H9 (cell line): ENCODE results near the gene BCAT1. TPM values are rescaled to one million over a fixed set of nuclear protein-coding genes. Genes with fewer than 3 reads are reported as not detected.

ENCODE experiments used
- DNase-seq: peaks from one replicate; pipeline ENCODE4 v3.0.0-alpha.2; 2017
- H2AFZ ChIP-seq: one replicate; pipeline ENCODE4 v1.6.1; 2013; ENCODE audit warnings: mild to moderate bottlenecking, low read length, control low read depth, moderate library complexity
- H2AK5ac ChIP-seq: 2 replicates; pipeline ENCODE4 v1.6.1; 2013; ENCODE audit warnings: low read length, control low read depth, mixed read lengths; ENCODE audit not compliant: insufficient read length
- H2BK120ac ChIP-seq: one replicate; pipeline ENCODE4 v1.6.1; 2013; ENCODE audit warnings: low read depth, mild to moderate bottlenecking, low read length, control low read depth, inconsistent platforms; ENCODE audit not compliant: poor library complexity, severe bottlenecking
- H2BK12ac ChIP-seq: 2 replicates; pipeline ENCODE4 v1.6.1; 2013; ENCODE audit warnings: low read length, control low read depth, mixed read lengths, low read depth; ENCODE audit not compliant: insufficient read length
- H2BK15ac ChIP-seq: 2 replicates; pipeline ENCODE4 v1.6.1; 2013; ENCODE audit warnings: low read depth, low read length, control low read depth
- H2BK20ac ChIP-seq: one replicate; pipeline ENCODE4 v1.6.1; 2013; ENCODE audit warnings: low read depth, mild to moderate bottlenecking, low read length, control low read depth, inconsistent platforms; ENCODE audit not compliant: poor library complexity, severe bottlenecking
- H2BK5ac ChIP-seq: 2 replicates; pipeline ENCODE4 v1.6.1; 2013; ENCODE audit warnings: low read length, control low read depth, mixed read lengths; ENCODE audit not compliant: insufficient read length
- H3K14ac ChIP-seq: 2 replicates; pipeline ENCODE4 v1.6.1; 2013; ENCODE audit warnings: low read length, control low read depth; ENCODE audit not compliant: insufficient read depth
- H3K18ac ChIP-seq: 2 replicates; pipeline ENCODE4 v1.6.1; 2013; ENCODE audit warnings: low read depth, mild to moderate bottlenecking, mixed read lengths, low read length, control low read depth; ENCODE audit not compliant: insufficient read length
- H3K23ac ChIP-seq: 2 replicates; pipeline ENCODE4 v1.6.1; 2013; ENCODE audit warnings: low read length, control low read depth, mixed read lengths, low read depth; ENCODE audit not compliant: insufficient read length
- H3K23me2 ChIP-seq: 2 replicates; pipeline ENCODE4 v1.6.1; 2013; ENCODE audit warnings: low read depth, mild to moderate bottlenecking, mixed read lengths, low read length, control low read depth; ENCODE audit not compliant: insufficient read length, poor library complexity, severe bottlenecking
- H3K27ac ChIP-seq: 2 replicates; pipeline ENCODE4 v1.5.1; 2013; ENCODE audit warnings: low read length, control low read depth, mixed read lengths, low read depth; ENCODE audit not compliant: insufficient read length
- H3K27me3 ChIP-seq: 2 replicates; pipeline ENCODE4 v1.6.1; 2013; ENCODE audit warnings: low read length, control low read depth, inconsistent platforms; ENCODE audit not compliant: insufficient read depth
- H3K4ac ChIP-seq: 2 replicates; pipeline ENCODE4 v1.6.1; 2013; ENCODE audit warnings: low read depth, mild to moderate bottlenecking, control low read depth, inconsistent platforms, low read length, moderate library complexity
- H3K4me1 ChIP-seq: 2 replicates; pipeline ENCODE4 v1.6.1; 2013; ENCODE audit warnings: low read length, control low read depth, inconsistent platforms; ENCODE audit not compliant: insufficient read depth
- H3K4me2 ChIP-seq: 2 replicates; pipeline ENCODE4 v1.6.1; 2013; ENCODE audit warnings: low read length, control low read depth, mixed read lengths; ENCODE audit not compliant: insufficient read length, insufficient read depth
- H3K56ac ChIP-seq: 2 replicates; pipeline ENCODE4 v1.6.1; 2013; ENCODE audit warnings: low read depth, mild to moderate bottlenecking, mixed read lengths, low read length, control low read depth; ENCODE audit not compliant: insufficient read length
- H3K79me1 ChIP-seq: 2 replicates; pipeline ENCODE4 v1.6.1; 2013; ENCODE audit warnings: low read depth, mild to moderate bottlenecking, moderate library complexity, low read length, control low read depth, inconsistent platforms; ENCODE audit not compliant: insufficient read depth, poor library complexity, severe bottlenecking
- H3K79me2 ChIP-seq: 2 replicates; pipeline ENCODE4 v1.6.1; 2013; ENCODE audit warnings: low read length, control low read depth, inconsistent platforms; ENCODE audit not compliant: insufficient read depth
- H3K9ac ChIP-seq: 2 replicates; pipeline ENCODE4 v1.6.1; 2013; ENCODE audit warnings: low read length, control low read depth, mixed read lengths; ENCODE audit not compliant: insufficient read length; ENCODE audit errors: extremely low read depth
- H3K9me3 ChIP-seq: one replicate; pipeline ENCODE4 v1.6.1; 2013; ENCODE audit warnings: low read depth, low read length, inconsistent platforms; ENCODE audit not compliant: control insufficient read depth
- H3T11ph ChIP-seq: one replicate; pipeline ENCODE4 v1.6.1; 2013; ENCODE audit warnings: mild to moderate bottlenecking, low read length, control low read depth, inconsistent platforms
- H4K20me1 ChIP-seq: one replicate; pipeline ENCODE4 v1.6.1; 2013; ENCODE audit not compliant: control insufficient read depth, insufficient read length, insufficient read depth
- H4K5ac ChIP-seq: 2 replicates; pipeline ENCODE4 v1.6.1; 2013; ENCODE audit warnings: low read depth, mild to moderate bottlenecking, mixed read lengths, low read length, control low read depth; ENCODE audit not compliant: insufficient read length
- H4K8ac ChIP-seq: replicated peaks from 2 replicates; pipeline ENCODE4 v1.6.1; 2013; ENCODE audit warnings: low read length, control low read depth, mixed read lengths, low read depth; ENCODE audit not compliant: insufficient read length
- H4K91ac ChIP-seq: 2 replicates; pipeline ENCODE4 v1.6.1; 2013; ENCODE audit warnings: low read depth, mild to moderate bottlenecking, moderate library complexity, mixed read lengths, low read length, control low read depth; ENCODE audit not compliant: insufficient read length
- H3K27ac Mint-ChIP-seq, 3 experiments: 2 replicates in 2 of 3; 3 replicates in 1 of 3; pipeline ENCODE4 v1.8.0; 2020 to 2021; ENCODE audit warnings: mixed read lengths in 3 of 3, mild to moderate bottlenecking in 1 of 3, moderate library complexity in 1 of 3
- H3K27me3 Mint-ChIP-seq: 2 replicates; pipeline ENCODE4 v1.8.0; 2021; ENCODE audit warnings: low read depth, mild to moderate bottlenecking, moderate library complexity, mixed read lengths
- H3K36me3 Mint-ChIP-seq, 3 experiments: 2 replicates in 2 of 3; 3 replicates in 1 of 3; pipeline ENCODE4 v1.8.0; 2020 to 2021; ENCODE audit warnings: low read depth in 3 of 3, mixed read lengths in 3 of 3; ENCODE audit not compliant: insufficient read depth in 1 of 3
- H3K4me1 Mint-ChIP-seq, 2 experiments: 2 replicates each; pipeline ENCODE4 v1.8.0; 2020; ENCODE audit warnings: mixed read lengths in 2 of 2
- H3K4me3 Mint-ChIP-seq, 2 experiments: 2 replicates in 1 of 2; 3 replicates in 1 of 2; pipeline ENCODE4 v1.8.0; 2020 to 2021; ENCODE audit warnings: mild to moderate bottlenecking in 2 of 2, mixed read lengths in 2 of 2, moderate library complexity in 1 of 2
- H3K9me3 Mint-ChIP-seq, 2 experiments: 2 replicates in 1 of 2; 3 replicates in 1 of 2; pipeline ENCODE4 v1.8.0; 2020; ENCODE audit warnings: mild to moderate bottlenecking in 2 of 2, mixed read lengths in 2 of 2, moderate library complexity in 1 of 2
- CTCF ChIP-seq: fragments of 200-600 bp; sonication (generic); conservative IDR thresholded peaks from 3 replicates; pipeline ENCODE4 v1.8.0; 2021; ENCODE audit warnings: antibody characterized with exemption, mild to moderate bottlenecking
- WGBS: extraction: QIAGEN DNeasy Blood & Tissue Kit; methylation state at CpG from one replicate; pipeline ENCODE4 v1.1.7; 2013; ENCODE audit warnings: missing lambda C conversion rate, low lambda C conversion rate, mixed read lengths; ENCODE audit not compliant: insufficient read length; ENCODE audit errors: extremely low coverage; 5-methylcytosine and 5-hydroxymethylcytosine counted together
- total RNA-seq: library from RNA; stranded (reverse); gene quantifications from 2 replicates; pipeline ENCODE4 v1.2.1, GENCODE V29; 2021

Gene BCAT1
- total RNA-seq, 1 experiment from 2014 or later = 244 TPM

GRCh38 chr12:24833513-24833912 is 115.4 kb downstream of the BCAT1 start:
- H2BK120ac ChIP-seq = no peak overlapping the region
- no peak overlapping the region for H3K18ac ChIP-seq
- no peak overlapping the region for H3K27ac ChIP-seq
- no peak for TF ChIP-seq CTCF
- Mint-ChIP-seq H3K36me3 (peaks cover 30 to 76% (median 50%) of the 10 kb centered on the region in 3 experiments; a peak in 6 of 7 replicates), H3K4me1 (no peaks in the 10 kb centered on the region), H3K9me3 (no peaks in the 10 kb centered on the region), H3K27me3 (no peaks in the 10 kb centered on the region), H3K4me3 (no peak overlapping the region), H3K27ac (no peak overlapping the region)
- no peak overlapping the region for H3K14ac ChIP-seq
- H3T11ph ChIP-seq = no peak overlapping the region
- H3K27me3 ChIP-seq = no peaks in the 10 kb centered on the region
- H3K56ac ChIP-seq = no peak overlapping the region
- no peak overlapping the region for H2BK20ac ChIP-seq
- no peak overlapping the region for H3K4ac ChIP-seq
- no peaks in the 10 kb centered on the region for H3K79me1 ChIP-seq
- no peaks in the 10 kb centered on the region for H3K23me2 ChIP-seq
- no peak overlapping the region for H3K9ac ChIP-seq
- no peak overlapping the region for H2BK15ac ChIP-seq
- no peak overlapping the region for H3K23ac ChIP-seq
- H3K4me1 ChIP-seq = no peaks in the 10 kb centered on the region
- H4K91ac ChIP-seq = no peak overlapping the region
- no peak overlapping the region for H2BK12ac ChIP-seq
- no peak for DNase-seq
- H3K4me2 ChIP-seq = no peak overlapping the region
- H4K5ac ChIP-seq = no peak overlapping the region
- H4K8ac ChIP-seq = no peak overlapping the region
- H2AK5ac ChIP-seq = no peak overlapping the region
- H4K20me1 ChIP-seq = no peaks in the 10 kb centered on the region
- no peak overlapping the region for H2BK5ac ChIP-seq
- no peaks in the 10 kb centered on the region for H3K9me3 ChIP-seq
- H3K79me2 ChIP-seq = no peaks in the 10 kb centered on the region
- no peak overlapping the region for H2AFZ ChIP-seq
- WGBS = no CpG with 5 or more reads among the region's 3 CpGs
